ENCODE data around the gene GAS6. TPM values are rescaled to one million over a fixed set of nuclear protein-coding genes. Genes with fewer than 3 reads are reported as not detected.

The GAS6 gene
- total RNA-seq, 1 experiment from 2014 or later: 49.4 TPM

Other genes with a start within 250 kb of the GAS6 start
- gene ATP4B, start 205.9 kb downstream of the GAS6 start, total RNA-seq (2021; ENCODE audit: unreplicated experiment): not detected
- gene GRK1, start 196.9 kb downstream of the GAS6 start, total RNA-seq (2021; ENCODE audit: unreplicated experiment): not detected
- 7.7 TPM for gene TMEM255B, start 104.8 kb downstream of the GAS6 start, total RNA-seq (2021; ENCODE audit: unreplicated experiment)
- gene C13orf46, start 110.0 kb upstream of the GAS6 start, total RNA-seq (2021; ENCODE audit: unreplicated experiment): 0.93 TPM

Measured in HCT116 (cell line).